GM18519 (cell line): ENCODE data around the gene BCL2L12.

ENCODE experiments used
- ATAC-seq: cut with Tn5 transposase; IDR thresholded peaks from one replicate; pipeline ENCODE4 v1.9.1; 2021; ENCODE audit warnings: mild to moderate bottlenecking, moderate library complexity; ENCODE audit not compliant: unreplicated experiment, low FRiP score

Gene BCL2L12

GRCh38 chr19:49660338-49660961 is 5.3 kb upstream of the BCL2L12 start:
- no peak for ATAC-seq

- ATAC-seq, result no peak
Measured at GRCh38 chr19:49662011-49662410, 3.7 kb upstream of the BCL2L12 start.

- no peak for ATAC-seq
Measured at GRCh38 chr19:49663224-49663623, 2.5 kb upstream of the BCL2L12 start.

- ATAC-seq, result no peak
Measured at GRCh38 chr19:49664171-49665035, 1.3 kb upstream of the BCL2L12 start.

- no peak for ATAC-seq
Measured at GRCh38 chr19:49665036-49665350, 740 bp upstream of the BCL2L12 start.

- ATAC-seq, result no peak
Measured at GRCh38 chr19:49666120-49666444, 349 bp downstream of the BCL2L12 start.

GRCh38 chr19:49667473-49667872 is 1.7 kb downstream of the BCL2L12 start:
- ATAC-seq, result no peak

GRCh38 chr19:49669516-49669915 is 3.8 kb downstream of the BCL2L12 start:
- ATAC-seq, result no peak

GRCh38 chr19:49672131-49672919 is 6.6 kb downstream of the BCL2L12 start:
- no peak for ATAC-seq

- ATAC-seq, result peak; percentile 19
Measured at GRCh38 chr19:49676136-49676783, 10.5 kb downstream of the BCL2L12 start.

GRCh38 chr19:49676784-49677230 is 11.1 kb downstream of the BCL2L12 start:
- ATAC-seq, result peak; percentile 59

GRCh38 chr19:49677231-49677900 is 11.6 kb downstream of the BCL2L12 start, which contains the start of gene PRMT1:
PRMT1 (plus strand) TSS chr19:49677271; CDS start chr19:49677281, 10 bp downstream.
- ATAC-seq, result no peak

- ATAC-seq, result no peak
Measured at GRCh38 chr19:49677901-49678674, 12.4 kb downstream of the BCL2L12 start.

GRCh38 chr19:49678985-49679770 is 13.4 kb downstream of the BCL2L12 start:
- no peak for ATAC-seq

GRCh38 chr19:49679771-49680413 is 14.2 kb downstream of the BCL2L12 start:
- ATAC-seq, result no peak

GRCh38 chr19:49680421-49681351 is 15.0 kb downstream of the BCL2L12 start:
- no peak for ATAC-seq

GRCh38 chr19:49681830-49682229 is 16.1 kb downstream of the BCL2L12 start:
- ATAC-seq, result no peak
